Nephron (organoid): ENCODE results near the gene ARHGAP26.

ENCODE experiments used
- H3K27ac Mint-ChIP-seq, 3 experiments: 2 replicates each; pipeline ENCODE4 v1.8.0; 2020; ENCODE audit warnings: mixed read lengths in 3 of 3, mild to moderate bottlenecking in 2 of 3, moderate library complexity in 1 of 3
- H3K27me3 Mint-ChIP-seq: 2 replicates; pipeline ENCODE4 v1.8.0; 2021; ENCODE audit warnings: low read depth, mild to moderate bottlenecking, moderate library complexity, mixed read lengths
- H3K36me3 Mint-ChIP-seq: 2 replicates; pipeline ENCODE4 v1.8.0; 2020; ENCODE audit warnings: low read depth, mixed read lengths
- H3K4me1 Mint-ChIP-seq: 2 replicates; pipeline ENCODE4 v1.8.0; 2020; ENCODE audit warnings: mixed read lengths
- H3K4me3 Mint-ChIP-seq, 3 experiments: 2 replicates each; pipeline ENCODE4 v1.8.0; 2020; ENCODE audit warnings: mild to moderate bottlenecking in 3 of 3, mixed read lengths in 3 of 3, moderate library complexity in 2 of 3
- H3K9me3 Mint-ChIP-seq: 2 replicates; pipeline ENCODE4 v1.8.0; 2020; ENCODE audit warnings: mixed read lengths
- TF ChIP-seq, protein P1 (sequence below), 3 experiments: fragments of 200-600 bp; sonication (generic); IDR thresholded peaks; one replicate each; pipeline ENCODE4 v1.5.0; 2021; ENCODE audit warnings: antibody characterized with exemption in 3 of 3; ENCODE audit not compliant: unreplicated experiment in 3 of 3

Gene ARHGAP26

GRCh38 chr5:143183989-143184388 is 413.8 kb downstream of the ARHGAP26 start:
- Mint-ChIP-seq H3K27me3 (no peaks in the 10 kb centered on the region), H3K4me1 (peaks cover 18% of the 10 kb centered on the region), H3K27ac (no peak overlapping the region), H3K36me3 (no peaks in the 10 kb centered on the region), H3K9me3 (no peaks in the 10 kb centered on the region), H3K4me3 (no peak overlapping the region)
- TF ChIP-seq, protein P1, sequence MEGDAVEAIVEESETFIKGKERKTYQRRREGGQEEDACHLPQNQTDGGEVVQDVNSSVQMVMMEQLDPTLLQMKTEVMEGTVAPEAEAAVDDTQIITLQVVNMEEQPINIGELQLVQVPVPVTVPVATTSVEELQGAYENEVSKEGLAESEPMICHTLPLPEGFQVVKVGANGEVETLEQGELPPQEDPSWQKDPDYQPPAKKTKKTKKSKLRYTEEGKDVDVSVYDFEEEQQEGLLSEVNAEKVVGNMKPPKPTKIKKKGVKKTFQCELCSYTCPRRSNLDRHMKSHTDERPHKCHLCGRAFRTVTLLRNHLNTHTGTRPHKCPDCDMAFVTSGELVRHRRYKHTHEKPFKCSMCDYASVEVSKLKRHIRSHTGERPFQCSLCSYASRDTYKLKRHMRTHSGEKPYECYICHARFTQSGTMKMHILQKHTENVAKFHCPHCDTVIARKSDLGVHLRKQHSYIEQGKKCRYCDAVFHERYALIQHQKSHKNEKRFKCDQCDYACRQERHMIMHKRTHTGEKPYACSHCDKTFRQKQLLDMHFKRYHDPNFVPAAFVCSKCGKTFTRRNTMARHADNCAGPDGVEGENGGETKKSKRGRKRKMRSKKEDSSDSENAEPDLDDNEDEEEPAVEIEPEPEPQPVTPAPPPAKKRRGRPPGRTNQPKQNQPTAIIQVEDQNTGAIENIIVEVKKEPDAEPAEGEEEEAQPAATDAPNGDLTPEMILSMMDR (IDR thresholded peaks at IDR 0.05; ENCODE audit: unreplicated experiment in 3 of 3), result no peak

DNA sequence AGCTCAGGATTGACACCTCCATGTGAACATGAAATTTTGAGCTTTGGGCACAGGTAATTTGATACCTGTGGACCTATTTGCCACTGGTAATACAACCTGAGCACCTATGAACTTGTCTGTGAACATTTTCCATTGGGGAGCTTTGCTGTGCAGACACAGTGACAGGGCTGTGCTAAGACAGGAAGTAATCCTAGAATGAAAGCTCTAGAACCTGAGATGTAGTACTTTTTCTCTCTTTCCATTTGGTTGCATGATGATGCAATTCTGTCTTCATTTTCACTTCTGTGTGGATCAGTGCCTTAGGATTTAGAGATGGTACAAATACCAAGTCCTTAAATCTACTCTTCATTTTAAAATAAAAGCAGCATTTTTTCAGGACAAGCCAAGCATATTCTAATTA is 416.4 kb downstream of the ARHGAP26 start:
- Mint-ChIP-seq H3K4me3 (no peak overlapping the region), H3K27ac (no peak overlapping the region), H3K4me1 (peaks cover 18% of the 10 kb centered on the region), H3K36me3 (peaks cover 3% of the 10 kb centered on the region), H3K27me3 (no peaks in the 10 kb centered on the region), H3K9me3 (peaks cover 12% of the 10 kb centered on the region)
- TF ChIP-seq, protein P1 (IDR thresholded peaks at IDR 0.05; ENCODE audit: unreplicated experiment in 3 of 3), result no peak

GRCh38 chr5:143187495-143187894 is 417.3 kb downstream of the ARHGAP26 start:
- Mint-ChIP-seq H3K4me1 (peaks cover 18% of the 10 kb centered on the region), H3K27ac (no peak overlapping the region), H3K4me3 (no peak overlapping the region), H3K9me3 (peaks cover 12% of the 10 kb centered on the region), H3K27me3 (no peaks in the 10 kb centered on the region), H3K36me3 (peaks cover 3% of the 10 kb centered on the region)
- TF ChIP-seq, protein P1 (IDR thresholded peaks at IDR 0.05; ENCODE audit: unreplicated experiment in 3 of 3), result no peak

DNA sequence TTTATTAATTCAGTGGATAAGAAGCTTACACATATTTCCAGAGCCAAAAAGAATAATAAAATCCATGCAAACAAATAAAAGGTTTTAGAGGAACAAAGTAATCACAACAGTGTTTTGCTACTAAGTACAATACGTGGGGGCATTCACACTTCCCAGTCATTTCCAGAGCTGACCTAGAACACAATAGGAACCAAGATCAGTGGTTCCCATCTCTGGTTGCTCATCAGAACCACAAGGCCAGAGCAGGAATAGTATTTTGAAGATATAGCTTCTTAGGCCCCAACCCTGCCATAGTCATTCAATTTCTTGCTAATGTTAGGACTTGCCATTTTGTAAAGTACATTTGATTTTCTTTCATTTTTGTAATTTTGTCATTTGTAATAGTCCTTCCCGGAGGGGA is 417.9 kb downstream of the ARHGAP26 start:
- Mint-ChIP-seq H3K36me3 (peaks cover 3% of the 10 kb centered on the region), H3K9me3 (peaks cover 12% of the 10 kb centered on the region)

DNA sequence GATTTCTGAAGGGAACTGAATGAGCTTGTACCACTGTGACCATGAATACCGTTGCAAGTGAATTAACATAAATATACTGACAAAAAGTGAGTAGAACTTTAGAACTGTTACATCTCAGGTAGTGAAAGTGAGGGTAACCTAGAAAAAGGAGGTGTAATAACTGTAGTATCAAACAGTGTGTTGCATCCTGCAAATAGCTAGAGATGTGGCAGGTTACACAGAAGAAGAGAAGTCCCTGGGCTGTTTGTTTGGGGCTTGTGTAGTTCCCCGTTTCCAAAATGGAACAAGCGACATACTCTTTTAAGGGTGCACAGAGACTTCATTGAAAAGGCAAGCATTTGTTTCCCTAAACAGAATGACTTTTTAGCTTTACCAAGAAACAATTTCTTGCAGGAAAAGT is 418.5 kb downstream of the ARHGAP26 start:
- H3K36me3 Mint-ChIP-seq, result peaks cover 3% of the 10 kb centered on the region
- peaks cover 10% of the 10 kb centered on the region for H3K4me1 Mint-ChIP-seq
- no peaks in the 10 kb centered on the region for H3K27me3 Mint-ChIP-seq
- TF ChIP-seq, protein P1 (IDR thresholded peaks at IDR 0.05; ENCODE audit: unreplicated experiment in 3 of 3), result no peak
- no peak overlapping the region for H3K27ac Mint-ChIP-seq
- H3K9me3 Mint-ChIP-seq, result peaks cover 12% of the 10 kb centered on the region
- no peak overlapping the region for H3K4me3 Mint-ChIP-seq

More for the DNA sequence above, 417.9 kb downstream of the ARHGAP26 start:
- TF ChIP-seq, protein P1 (IDR thresholded peaks at IDR 0.05; ENCODE audit: unreplicated experiment in 3 of 3), result no peak
- peaks cover 16% of the 10 kb centered on the region for H3K4me1 Mint-ChIP-seq
- no peaks in the 10 kb centered on the region for H3K27me3 Mint-ChIP-seq
- no peak overlapping the region for H3K4me3 Mint-ChIP-seq
- H3K27ac Mint-ChIP-seq, result no peak overlapping the region

DNA sequence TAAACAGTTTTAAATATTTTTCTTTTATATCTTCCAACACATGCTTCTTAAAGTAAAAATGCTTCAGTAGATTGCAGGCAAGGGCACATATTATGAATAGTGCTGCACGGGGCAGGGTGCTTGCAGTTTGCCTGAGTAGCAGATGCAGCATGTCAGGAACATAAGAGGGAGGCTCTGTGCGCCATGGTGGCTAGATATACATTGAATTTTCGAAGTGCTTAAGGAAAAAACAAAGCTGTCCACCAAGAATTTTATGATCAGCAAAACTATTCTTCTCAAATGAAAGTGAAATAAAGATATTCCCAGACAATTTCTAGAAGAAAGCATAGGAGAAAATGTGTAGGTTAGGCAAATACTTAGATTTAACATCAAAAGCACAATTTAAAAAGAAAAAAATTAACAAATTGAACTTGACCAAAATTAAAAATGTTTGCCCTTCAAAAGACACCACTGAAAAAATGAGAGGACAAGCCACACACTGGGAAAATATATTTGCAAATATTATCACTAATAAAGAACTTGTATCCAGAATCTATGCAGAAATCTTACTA is 420.2 kb downstream of the ARHGAP26 start:
- H3K4me1 Mint-ChIP-seq, result no peaks in the 10 kb centered on the region
- H3K9me3 Mint-ChIP-seq, result peaks cover 12% of the 10 kb centered on the region

More for the DNA sequence above, 420.2 kb downstream of the ARHGAP26 start:
- TF ChIP-seq, protein P1 (IDR thresholded peaks at IDR 0.05; ENCODE audit: unreplicated experiment in 3 of 3), result no peak
- peaks cover 3% of the 10 kb centered on the region for H3K36me3 Mint-ChIP-seq
- H3K27me3 Mint-ChIP-seq, result no peaks in the 10 kb centered on the region
- H3K4me3 Mint-ChIP-seq, result no peak overlapping the region
- H3K27ac Mint-ChIP-seq, result no peak overlapping the region
